HG03378 (cell line): ENCODE data around the gene SPRR1A.

ENCODE experiments used
- ATAC-seq: cut with Tn5 transposase; IDR thresholded peaks from one replicate; pipeline ENCODE4 v1.9.1; 2021; ENCODE audit warnings: mild to moderate bottlenecking, moderate library complexity; ENCODE audit not compliant: unreplicated experiment

The SPRR1A gene

GRCh38 chr1:153028766-153029165 lies 44.9 kb downstream of the SPRR1A start:
- no peak for ATAC-seq

- no peak for ATAC-seq
Measured at GRCh38 chr1:153030895-153031294, 47.0 kb downstream of the SPRR1A start, which contains the start of gene SPRR1B. Gene SPRR1B (plus strand): TSS chr1:153031203. CDS start chr1:153032346, 1,143 bp downstream.

- ATAC-seq: no peak
Measured at GRCh38 chr1:153032073-153032472, 48.2 kb downstream of the SPRR1A start.

- ATAC-seq: no peak
Measured at GRCh38 chr1:153032677-153033308, 48.9 kb downstream of the SPRR1A start.

GRCh38 chr1:153035211-153035610 lies 51.3 kb downstream of the SPRR1A start:
- ATAC-seq: no peak
